ENCODE data around the gene RIN1.

- TF ChIP-seq CTCF (optimal IDR thresholded peaks at IDR 0.05 in 1 of 3, IDR thresholded peaks at IDR 0.05 in 1 of 3, conservative IDR thresholded peaks at IDR 0.05 in 1 of 3; ENCODE audit: extremely low read depth in 1 of 3, insufficient read depth in 2 of 3, low read length in 3 of 3) (no peak), EZH2 (IDR thresholded peaks at IDR 0.05; ENCODE audit: low read length) (no peak)
Observed at GRCh38 chr11:66329165-66329673, 7.0 kb downstream of the RIN1 start.

Data from keratinocyte (primary cell).